Measurements from ENCODE around the gene OR6K2. TPM values are rescaled to one million over a fixed set of nuclear protein-coding genes. Genes with fewer than 3 reads are reported as not detected.

The OR6K2 gene
- total and polyA plus RNA-seq, 10 of the 15 experiments (the other 5 are each of a cell fraction or from before 2014, with no cell fraction given): not detected

- TF ChIP-seq ZNF207 (IDR thresholded peaks at IDR 0.05; ENCODE audit: borderline replicate concordance) (no peak), MLLT1 (IDR thresholded peaks at IDR 0.05) (no peak), EED (IDR thresholded peaks at IDR 0.05; ENCODE audit: low read depth) (no peak)
These were observed 10.6 kb upstream of the OR6K2 start (continued) for GRCh38 chr1:158711098-158711497.

- ChIA-PET CTCF (no interaction called here), RAD21 (ENCODE audit: unreplicated experiment) (no interaction called here), SMC1A (ENCODE audit: uncharacterized antibody, unreplicated experiment) (no interaction called here), POLR2A (no interaction called here)
- Histone ChIP-seq H3K9ac (ENCODE audit: control insufficient read depth, insufficient read depth, low read length) (no peak overlapping the region), H3K4me3 (no peak overlapping the region), H2AFZ (ENCODE audit: control insufficient read depth, low read depth, low read length) (no peak overlapping the region), H3K36me3 (ENCODE audit: control insufficient read depth in 2 of 2, insufficient read depth in 2 of 2, low read length in 1 of 2) (no peaks in the 10 kb centered on the region), H3K4me2 (ENCODE audit: control insufficient read depth, insufficient read depth) (no peak overlapping the region), H3K27me3 (replicated peaks in 1 of 2; ENCODE audit: control insufficient read depth in 2 of 2, insufficient read depth in 2 of 2, low read length in 1 of 2) (no peaks in the 10 kb centered on the region; a peak in 1 of 4 replicates), H4K20me1 (ENCODE audit: control insufficient read depth, insufficient read depth) (no peaks in the 10 kb centered on the region), H3K9me3 (replicated peaks; ENCODE audit: control insufficient read depth, insufficient read depth, low read length) (no peaks in the 10 kb centered on the region), H3K27ac (ENCODE audit: control insufficient read depth, insufficient read depth) (no peak overlapping the region), H3K4me1 (ENCODE audit: control insufficient read depth, insufficient read depth, low read length) (no peaks in the 10 kb centered on the region), H3K79me2 (ENCODE audit: control insufficient read depth, insufficient read depth, low read length) (no peaks in the 10 kb centered on the region)
- TF ChIP-seq E2F8 (IDR thresholded peaks at IDR 0.05; ENCODE audit: low read depth, partially characterized antibody): no peak
- no peak for ATAC-seq
- in situ Hi-C loops (cut with MboI): no loop called here
- no peak for DNase-seq (ENCODE audit: low read depth, low spot score)
- BruUV-seq (replicated peaks): no TSS peak
- intact Hi-C loops (cut with micrococcal nuclease; ENCODE audit: unreplicated experiment): no loop called here
- no peak for FAIRE-seq
- WGBS (ENCODE audit: insufficient coverage, insufficient replicate concordance, low lambda C conversion rate, missing lambda C conversion rate): 7% methylated on average over 2 of the region's 2 CpGs
These were observed 5.6 kb upstream of the OR6K2 start for GRCh38 chr1:158706096-158706495.
